Prostate gland (tissue), 2 donors: Measurements from ENCODE around the gene KSR2. TPM values are rescaled to one million over a fixed set of nuclear protein-coding genes. Genes with fewer than 3 reads are reported as not detected.
"Not testable (repeated sequence)": the region's sequence is repeated elsewhere in the genome, so short reads cannot be mapped to it uniquely, and the experiment has no call there.

Experiments
- DNase-seq: peaks from one replicate; pipeline ENCODE4 v3.0.0-alpha.2; 2019; ENCODE audit warnings: low spot score
- H3K27ac ChIP-seq, 2 donors: fragments of 200-600 bp; sonication (generic); 2 replicates each; pipeline ENCODE4 v1.5.1; 2017 to 2019
- H3K27me3 ChIP-seq: fragments of 200-600 bp; sonication (generic); replicated peaks from 2 replicates; pipeline ENCODE4 v1.5.1; 2019; ENCODE audit not compliant: insufficient read depth
- H3K36me3 ChIP-seq, 2 donors: fragments of 200-600 bp; sonication (generic); 1 replicate in 1 of 2; 2 replicates in 1 of 2; pipeline versions ENCODE4 v1.5.1 to v1.8.1; 2017 to 2019
- H3K4me1 ChIP-seq: fragments of 200-600 bp; sonication (generic); replicated peaks from 2 replicates; pipeline ENCODE4 v1.5.1; 2019
- H3K4me3 ChIP-seq, 2 donors: fragments of 200-600 bp; sonication (generic); 2 replicates each; pipeline ENCODE4 v1.5.1; 2017 to 2019
- H3K9me3 ChIP-seq: fragments of 200-600 bp; sonication (generic); 2 replicates; pipeline ENCODE4 v1.5.1; 2017
- POLR2A ChIP-seq: fragments of 450-650 bp; IDR thresholded peaks from one replicate; pipeline ENCODE4 v1.6.1; 2016; ENCODE audit warnings: antibody characterized with exemption, mild to moderate bottlenecking
- POLR2AphosphoS5 ChIP-seq: sonication (generic); formaldehyde crosslinking; IDR thresholded peaks from one replicate; pipeline ENCODE4 v1.6.1; 2017; ENCODE audit warnings: antibody characterized with exemption
- WGBS: methylation state at CpG from one replicate; pipeline ENCODE4 v1.1.5; 2018; 5-methylcytosine and 5-hydroxymethylcytosine counted together
- intact Hi-C: fragments of 100-400 bp; cut with DNase I; formaldehyde crosslinking; loops from one replicate; pipeline ENCODE4 v1.14.2; 2022
- total RNA-seq, 2 donors: library from RNA; depleted of rRNA; stranded (reverse); fragments of >200 nt; gene quantifications; one replicate each; pipeline ENCODE4 v1.1.0, GENCODE V29; 2016
- TF ChIP-seq, protein P1 (sequence below), 4 experiments: fragments of 200-600 bp in 2 of 4; fragments of 450-650 bp in 2 of 4; sonication (generic) in 2 of 4; IDR thresholded peaks; 1 replicate in 3 of 4; 2 replicates in 1 of 4; pipeline ENCODE4 v1.5.1; 2016 to 2019; ENCODE audit warnings: antibody characterized with exemption in 4 of 4, mild to moderate bottlenecking in 2 of 4, moderate library complexity in 2 of 4

Gene KSR2
- total RNA-seq, 2 donors from 2014 or later: 1.0 to 1.7 TPM

DNA sequence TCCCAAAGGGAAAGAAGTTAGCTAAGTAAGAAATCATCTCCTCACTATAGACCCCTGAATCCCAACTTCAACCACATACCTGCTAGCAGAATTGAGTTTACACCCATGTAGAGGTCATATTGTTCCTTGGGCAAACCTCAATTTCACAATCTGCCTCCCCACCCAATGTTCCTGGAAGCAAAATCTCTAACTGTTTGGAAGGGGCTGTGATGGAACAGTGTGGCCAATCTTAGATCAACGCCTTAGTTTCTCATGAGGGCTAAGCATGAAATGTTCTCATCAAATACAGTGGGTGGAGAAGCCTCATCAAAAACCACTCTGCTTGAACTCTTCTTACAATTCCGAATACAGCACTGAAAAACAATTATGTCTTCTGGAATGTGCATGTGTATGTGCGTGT, 323.3 kb downstream of the KSR2 start:
- TF ChIP-seq, protein P1, sequence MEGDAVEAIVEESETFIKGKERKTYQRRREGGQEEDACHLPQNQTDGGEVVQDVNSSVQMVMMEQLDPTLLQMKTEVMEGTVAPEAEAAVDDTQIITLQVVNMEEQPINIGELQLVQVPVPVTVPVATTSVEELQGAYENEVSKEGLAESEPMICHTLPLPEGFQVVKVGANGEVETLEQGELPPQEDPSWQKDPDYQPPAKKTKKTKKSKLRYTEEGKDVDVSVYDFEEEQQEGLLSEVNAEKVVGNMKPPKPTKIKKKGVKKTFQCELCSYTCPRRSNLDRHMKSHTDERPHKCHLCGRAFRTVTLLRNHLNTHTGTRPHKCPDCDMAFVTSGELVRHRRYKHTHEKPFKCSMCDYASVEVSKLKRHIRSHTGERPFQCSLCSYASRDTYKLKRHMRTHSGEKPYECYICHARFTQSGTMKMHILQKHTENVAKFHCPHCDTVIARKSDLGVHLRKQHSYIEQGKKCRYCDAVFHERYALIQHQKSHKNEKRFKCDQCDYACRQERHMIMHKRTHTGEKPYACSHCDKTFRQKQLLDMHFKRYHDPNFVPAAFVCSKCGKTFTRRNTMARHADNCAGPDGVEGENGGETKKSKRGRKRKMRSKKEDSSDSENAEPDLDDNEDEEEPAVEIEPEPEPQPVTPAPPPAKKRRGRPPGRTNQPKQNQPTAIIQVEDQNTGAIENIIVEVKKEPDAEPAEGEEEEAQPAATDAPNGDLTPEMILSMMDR (IDR thresholded peaks at IDR 0.05): no peak
- no peak for TF ChIP-seq POLR2A
- no peak for TF ChIP-seq POLR2AphosphoS5
- Histone ChIP-seq H3K27ac (no peak overlapping the region), H3K4me3 (no peak overlapping the region), H3K36me3 (no peaks in the 10 kb centered on the region), H3K27me3 (no peaks in the 10 kb centered on the region), H3K9me3 (no peaks in the 10 kb centered on the region), H3K4me1 (no peaks in the 10 kb centered on the region)
- 71% methylated on average over 3 of the region's 3 CpGs for WGBS
- intact Hi-C loops: no loop called here
- no peak for DNase-seq

DNA sequence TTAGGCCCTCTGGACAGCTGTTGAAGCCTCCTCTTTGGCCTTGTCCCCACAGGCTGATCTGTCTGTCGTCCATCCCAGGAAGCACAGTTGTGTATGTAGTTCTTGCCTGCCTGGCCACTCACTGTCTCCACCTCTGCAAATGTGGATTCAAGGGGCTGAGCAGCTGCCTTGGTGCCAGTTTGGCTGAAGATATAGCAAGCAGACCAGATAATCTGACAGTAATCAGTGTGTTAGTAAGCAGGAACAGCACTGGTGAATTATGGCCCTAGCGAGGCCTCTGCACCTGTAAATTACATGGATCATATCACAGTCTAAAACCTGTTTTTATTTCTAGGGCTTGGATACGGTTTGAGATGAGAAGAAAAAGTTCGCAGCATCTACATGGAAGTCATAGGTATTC, 324.8 kb downstream of the KSR2 start:
- H3K36me3 ChIP-seq: no peaks in the 10 kb centered on the region
- no peak for DNase-seq
- H3K27ac ChIP-seq: no peak overlapping the region
- H3K9me3 ChIP-seq: no peaks in the 10 kb centered on the region
- H3K4me3 ChIP-seq: no peak overlapping the region
- WGBS: 59% methylated on average over 4 of the region's 4 CpGs
- intact Hi-C loops: no loop called here
- H3K4me1 ChIP-seq: no peaks in the 10 kb centered on the region
- TF ChIP-seq POLR2AphosphoS5: no peak
- no peak for TF ChIP-seq POLR2A
- TF ChIP-seq, protein P1 (IDR thresholded peaks at IDR 0.05): no peak
- H3K27me3 ChIP-seq: no peaks in the 10 kb centered on the region

DNA sequence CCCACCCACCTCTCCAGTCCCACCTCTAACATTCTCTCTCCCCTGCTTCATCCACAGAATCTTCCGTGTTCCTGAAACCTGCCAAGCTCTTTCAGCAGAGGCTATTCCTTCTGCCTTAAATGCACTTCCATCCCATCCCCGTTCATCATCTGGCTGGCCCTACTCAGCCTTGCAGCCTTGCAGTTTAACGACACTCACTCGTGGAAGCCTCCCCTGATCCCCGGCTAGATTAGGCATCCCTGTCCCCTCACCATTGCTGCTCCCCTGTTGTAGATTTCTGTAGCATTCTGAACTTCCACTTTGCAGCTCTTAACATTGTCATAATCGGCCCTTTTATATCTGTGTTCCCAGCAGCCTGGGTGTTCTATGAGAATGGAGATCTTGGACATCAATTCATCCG, 326.9 kb downstream of the KSR2 start:
- Histone ChIP-seq H3K27me3 (no peaks in the 10 kb centered on the region), H3K36me3 (no peaks in the 10 kb centered on the region), H3K27ac (no peak overlapping the region), H3K4me1 (no peaks in the 10 kb centered on the region), H3K9me3 (no peaks in the 10 kb centered on the region), H3K4me3 (no peak overlapping the region)
- 79% methylated on average over 7 of the region's 7 CpGs for WGBS
- TF ChIP-seq, protein P1 (IDR thresholded peaks at IDR 0.05): no peak
- no peak for TF ChIP-seq POLR2AphosphoS5
- no peak for TF ChIP-seq POLR2A
- no peak for DNase-seq
- intact Hi-C loops: no loop called here

DNA sequence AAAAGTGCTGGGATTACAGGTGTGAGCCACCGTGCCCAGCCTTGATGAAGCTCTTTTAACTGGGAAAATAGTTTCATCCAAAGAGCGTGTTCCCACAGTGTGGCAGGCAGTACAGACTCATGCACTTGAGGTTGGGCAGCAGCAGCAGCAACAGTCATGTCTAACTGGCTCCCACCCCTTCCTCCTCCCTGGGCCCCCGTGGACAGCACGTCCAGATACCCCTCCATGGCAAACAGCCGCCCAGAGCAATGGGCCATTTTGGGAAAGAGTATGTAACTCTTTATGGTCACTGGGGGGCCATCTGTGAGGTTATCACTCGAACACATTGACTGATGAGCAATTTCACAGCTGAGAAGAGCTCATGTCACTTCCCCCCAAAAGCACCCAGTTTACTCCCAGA, 328.3 kb downstream of the KSR2 start:
- WGBS: 86% methylated on average over 6 of the region's 6 CpGs
- TF ChIP-seq, protein P1 (IDR thresholded peaks at IDR 0.05): no peak
- TF ChIP-seq POLR2AphosphoS5 (no peak), POLR2A (no peak)
- H3K4me1 ChIP-seq: no peaks in the 10 kb centered on the region
- no peak overlapping the region for H3K27ac ChIP-seq
- no peak for DNase-seq
- H3K27me3 ChIP-seq: no peaks in the 10 kb centered on the region
- no peaks in the 10 kb centered on the region for H3K36me3 ChIP-seq
- intact Hi-C loops: no loop called here
- no peak overlapping the region for H3K4me3 ChIP-seq
- no peaks in the 10 kb centered on the region for H3K9me3 ChIP-seq

DNA sequence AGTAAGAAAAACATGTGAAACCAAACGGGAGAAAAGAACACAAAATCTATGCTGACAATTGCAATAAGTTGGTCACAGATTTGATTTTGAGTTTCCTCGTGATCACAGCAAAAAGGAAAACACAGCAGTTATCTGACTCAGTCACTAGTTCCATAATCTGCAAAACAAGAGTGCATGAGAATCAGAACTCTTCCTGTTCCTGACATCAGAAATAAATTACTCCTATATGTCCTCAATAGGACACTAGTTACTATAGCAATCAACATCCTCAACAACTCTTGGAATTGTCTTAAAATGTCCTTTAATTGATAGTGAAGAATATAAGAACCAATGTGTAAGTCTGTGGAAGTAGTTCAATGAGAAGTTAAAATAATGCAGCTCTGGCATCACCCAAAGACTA, 339.3 kb downstream of the KSR2 start:
- H3K36me3 ChIP-seq: no peaks in the 10 kb centered on the region
- no peak overlapping the region for H3K27ac ChIP-seq
- no peaks in the 10 kb centered on the region for H3K27me3 ChIP-seq
- H3K4me3 ChIP-seq: no peak overlapping the region
- DNase-seq: no peak
- TF ChIP-seq POLR2A (no peak), POLR2AphosphoS5 (no peak)
- TF ChIP-seq, protein P1 (IDR thresholded peaks at IDR 0.05): no peak
- WGBS: 89% methylated on average over 2 of the region's 2 CpGs
- no peaks in the 10 kb centered on the region for H3K9me3 ChIP-seq
- H3K4me1 ChIP-seq: no peaks in the 10 kb centered on the region
- intact Hi-C loops: no loop called here

DNA sequence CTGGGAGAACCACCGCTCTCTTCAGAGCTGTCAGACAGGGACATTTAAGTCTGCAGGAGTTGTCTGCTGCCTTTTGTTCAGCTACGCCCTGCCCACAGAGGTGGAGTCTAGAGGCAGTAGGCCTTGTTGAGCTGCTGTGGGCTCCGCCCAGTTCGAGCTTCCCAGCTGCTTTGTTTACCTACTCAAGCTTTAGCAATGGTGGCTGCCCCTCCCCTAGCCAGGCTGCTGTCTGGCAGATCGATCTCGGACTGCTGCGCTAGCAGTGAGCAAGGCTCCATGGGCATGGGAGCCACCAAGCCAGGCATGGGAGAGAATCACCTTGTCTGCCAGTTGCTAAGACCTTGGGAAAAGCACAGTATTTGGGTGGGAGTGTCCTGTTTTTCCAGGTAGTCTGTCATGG, 340.1 kb downstream of the KSR2 start:
- 61% methylated on average over 7 of the region's 7 CpGs for WGBS
- DNase-seq, intact Hi-C loops: not testable (repeated sequence)

More for the DNA sequence above, 340.1 kb downstream of the KSR2 start:
- H3K27ac ChIP-seq, H3K9me3 ChIP-seq, H3K4me1 ChIP-seq, H3K4me3 ChIP-seq, H3K27me3 ChIP-seq, H3K36me3 ChIP-seq: not testable (repeated sequence)
